Fibroblast of mammary gland (primary cell): ENCODE results near the gene MAP10.

ENCODE experiments used
- DNase-seq: peaks from one replicate; pipeline ENCODE4 v3.0.0-alpha.2; 2010; ENCODE audit warnings: low read depth
- H3K4me3 ChIP-seq: 2 replicates; pipeline ENCODE4 v1.5.1; 2011; ENCODE audit warnings: low read depth, mild to moderate bottlenecking, low read length, moderate library complexity; ENCODE audit not compliant: control insufficient read depth
- CTCF ChIP-seq: conservative IDR thresholded peaks from 2 replicates; pipeline ENCODE4 v1.5.1; 2011; ENCODE audit warnings: low read depth, low read length, inconsistent platforms; ENCODE audit not compliant: control insufficient read depth, insufficient read depth

Gene MAP10

GRCh38 chr1:232834066-232834465, 28.9 kb downstream of the MAP10 start:
- TF ChIP-seq CTCF: no peak
- H3K4me3 ChIP-seq: no peak overlapping the region

GRCh38 chr1:232835166-232835565, 29.9 kb downstream of the MAP10 start:
- H3K4me3 ChIP-seq: no peak overlapping the region
- no peak for TF ChIP-seq CTCF
- no peak for DNase-seq

More at GRCh38 chr1:232834066-232834465, 28.9 kb downstream of the MAP10 start:
- no peak for DNase-seq

- H3K4me3 ChIP-seq: no peak overlapping the region
- TF ChIP-seq CTCF: no peak
- peak; percentile 49 for DNase-seq
Measured at GRCh38 chr1:232837087-232837486, 31.9 kb downstream of the MAP10 start.

- DNase-seq: no peak
- no peak for TF ChIP-seq CTCF
- H3K4me3 ChIP-seq: no peak overlapping the region
Measured at GRCh38 chr1:232841823-232842565, 36.8 kb downstream of the MAP10 start.

- no peak for TF ChIP-seq CTCF
- H3K4me3 ChIP-seq: no peak overlapping the region
- peak; percentile 74 for DNase-seq
Measured at GRCh38 chr1:232844791-232845190, 39.6 kb downstream of the MAP10 start.

GRCh38 chr1:232845406-232845955, 40.3 kb downstream of the MAP10 start:
- no peak for TF ChIP-seq CTCF
- H3K4me3 ChIP-seq: no peak overlapping the region
- no peak for DNase-seq
